Measurements from ENCODE around the gene PKNOX2.

PKNOX2 gene

DNA sequence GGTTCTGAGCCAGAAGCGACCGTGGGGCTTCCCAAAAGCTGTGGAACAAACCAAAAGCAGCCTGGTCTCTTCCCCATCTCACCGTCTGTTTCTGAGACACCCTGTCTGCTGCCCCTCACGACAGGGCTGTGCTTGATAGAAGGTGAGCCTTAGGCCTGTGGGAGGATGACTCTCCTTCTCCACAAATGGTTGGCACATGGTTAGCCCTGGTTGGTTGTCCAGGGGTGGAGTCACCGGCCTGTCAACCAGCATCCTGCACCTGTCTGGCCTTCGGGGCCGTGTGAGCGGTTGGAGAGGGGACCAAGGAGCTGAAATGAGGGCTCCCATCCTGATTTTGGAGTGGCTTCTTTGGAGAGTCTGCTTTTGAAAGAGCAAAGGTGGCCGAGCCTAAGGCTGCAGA is 135.3 kb downstream of the PKNOX2 start:
- TF ChIP-seq, protein P1, sequence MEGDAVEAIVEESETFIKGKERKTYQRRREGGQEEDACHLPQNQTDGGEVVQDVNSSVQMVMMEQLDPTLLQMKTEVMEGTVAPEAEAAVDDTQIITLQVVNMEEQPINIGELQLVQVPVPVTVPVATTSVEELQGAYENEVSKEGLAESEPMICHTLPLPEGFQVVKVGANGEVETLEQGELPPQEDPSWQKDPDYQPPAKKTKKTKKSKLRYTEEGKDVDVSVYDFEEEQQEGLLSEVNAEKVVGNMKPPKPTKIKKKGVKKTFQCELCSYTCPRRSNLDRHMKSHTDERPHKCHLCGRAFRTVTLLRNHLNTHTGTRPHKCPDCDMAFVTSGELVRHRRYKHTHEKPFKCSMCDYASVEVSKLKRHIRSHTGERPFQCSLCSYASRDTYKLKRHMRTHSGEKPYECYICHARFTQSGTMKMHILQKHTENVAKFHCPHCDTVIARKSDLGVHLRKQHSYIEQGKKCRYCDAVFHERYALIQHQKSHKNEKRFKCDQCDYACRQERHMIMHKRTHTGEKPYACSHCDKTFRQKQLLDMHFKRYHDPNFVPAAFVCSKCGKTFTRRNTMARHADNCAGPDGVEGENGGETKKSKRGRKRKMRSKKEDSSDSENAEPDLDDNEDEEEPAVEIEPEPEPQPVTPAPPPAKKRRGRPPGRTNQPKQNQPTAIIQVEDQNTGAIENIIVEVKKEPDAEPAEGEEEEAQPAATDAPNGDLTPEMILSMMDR (IDR thresholded peaks at IDR 0.05; ENCODE audit: insufficient read depth, low read length, missing control alignments), result no peak
- ChIA-PET CTCF (interaction anchor here (1.1 kb wide), 1 partner anchor 46 kb away, joined by 3 read pairs; no protein-coding TSS in a partner anchor), POLR2A (no interaction called here)
- no peak for DNase-seq (ENCODE audit: low read depth, low spot score)
- H3K4me3 ChIP-seq (ENCODE audit: low read depth, low read length), result no peak overlapping the region

DNA sequence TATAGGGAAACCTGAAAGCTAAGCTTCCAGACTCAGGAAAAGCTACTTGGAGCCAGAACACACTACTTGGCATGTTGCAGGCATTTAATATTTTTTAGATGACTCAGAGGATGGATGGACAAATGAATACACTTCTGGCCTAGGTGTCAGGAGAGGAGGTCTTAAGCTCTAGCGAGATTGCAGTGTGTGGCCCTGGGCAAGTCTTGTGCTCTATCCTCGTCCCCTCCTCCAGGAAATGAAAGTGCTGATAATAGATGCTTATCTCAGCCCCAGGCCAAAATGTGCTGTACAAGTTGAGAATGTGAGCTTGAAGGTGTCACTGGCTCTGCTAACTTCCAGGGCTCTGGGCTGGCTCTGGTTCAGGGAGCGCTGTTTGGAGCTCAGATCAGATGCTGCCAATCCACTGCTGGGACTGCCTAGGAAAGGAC is 136.3 kb downstream of the PKNOX2 start:
- TF ChIP-seq, protein P1 (IDR thresholded peaks at IDR 0.05; ENCODE audit: insufficient read depth, low read length, missing control alignments), result no peak
- ChIA-PET POLR2A (interaction anchor here (0.7 kb wide), 1 partner anchor 32 kb away, joined by 3 read pairs; no protein-coding TSS in a partner anchor), CTCF (no interaction called here)
- no peak overlapping the region for H3K4me3 ChIP-seq (ENCODE audit: low read depth, low read length)
- DNase-seq (ENCODE audit: low read depth, low spot score), result no peak

DNA sequence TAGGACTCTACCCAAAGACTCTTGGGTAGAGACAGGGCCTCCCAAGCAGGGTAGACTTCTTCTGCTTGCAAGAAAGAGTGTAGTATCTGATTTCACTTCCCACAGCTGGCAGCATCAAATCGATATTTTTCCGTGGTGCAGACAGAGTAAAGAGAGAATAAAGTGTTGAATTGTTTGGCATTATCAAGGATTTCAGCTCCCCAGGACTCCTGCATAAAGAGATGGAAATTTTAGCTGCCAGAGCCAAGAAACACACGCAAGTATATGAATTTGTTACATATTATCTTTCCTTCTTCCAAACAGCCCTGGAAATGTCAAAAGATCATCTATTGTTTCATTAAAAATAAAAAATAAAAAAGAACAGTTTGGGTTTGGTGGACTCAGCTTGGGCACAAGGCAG is 136.8 kb downstream of the PKNOX2 start:
- CTCF ChIA-PET, result no interaction called here
- TF ChIP-seq, protein P1 (IDR thresholded peaks at IDR 0.05; ENCODE audit: insufficient read depth, low read length, missing control alignments), result no peak
- no peak overlapping the region for H3K4me3 ChIP-seq (ENCODE audit: low read depth, low read length)
- DNase-seq (ENCODE audit: low read depth, low spot score), result no peak
- POLR2A ChIA-PET, result no interaction called here

DNA sequence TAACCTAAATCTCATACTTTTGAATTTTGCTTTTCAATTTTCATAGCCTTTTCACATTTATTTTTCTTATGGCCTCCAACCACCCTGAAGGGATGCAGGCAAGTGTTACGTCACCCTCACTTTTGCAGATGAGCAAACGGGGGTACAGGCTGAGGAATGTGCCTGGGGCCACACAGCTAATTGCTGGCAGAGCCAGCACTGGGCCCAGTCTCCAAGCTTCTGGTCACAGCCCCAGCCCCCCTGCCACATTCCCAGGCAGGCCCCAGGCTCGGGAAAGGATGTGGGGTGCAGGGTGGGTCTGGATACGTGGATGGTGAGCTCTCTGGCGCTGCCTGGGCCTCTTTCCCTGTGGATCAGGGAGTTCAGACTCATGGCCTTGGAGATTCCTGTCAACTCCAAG is 138.6 kb downstream of the PKNOX2 start:
- CTCF ChIA-PET, result interaction anchor here (1.2 to 1.4 kb wide), 3 partner anchors 10 to 139 kb away, joined by 3 read pairs; no protein-coding TSS in a partner anchor
- H3K4me3 ChIP-seq (ENCODE audit: low read depth, low read length), result no peak overlapping the region
- TF ChIP-seq, protein P1 (IDR thresholded peaks at IDR 0.05; ENCODE audit: insufficient read depth, low read length, missing control alignments), result no peak
- DNase-seq (ENCODE audit: low read depth, low spot score), result no peak
- POLR2A ChIA-PET, result no interaction called here

DNA sequence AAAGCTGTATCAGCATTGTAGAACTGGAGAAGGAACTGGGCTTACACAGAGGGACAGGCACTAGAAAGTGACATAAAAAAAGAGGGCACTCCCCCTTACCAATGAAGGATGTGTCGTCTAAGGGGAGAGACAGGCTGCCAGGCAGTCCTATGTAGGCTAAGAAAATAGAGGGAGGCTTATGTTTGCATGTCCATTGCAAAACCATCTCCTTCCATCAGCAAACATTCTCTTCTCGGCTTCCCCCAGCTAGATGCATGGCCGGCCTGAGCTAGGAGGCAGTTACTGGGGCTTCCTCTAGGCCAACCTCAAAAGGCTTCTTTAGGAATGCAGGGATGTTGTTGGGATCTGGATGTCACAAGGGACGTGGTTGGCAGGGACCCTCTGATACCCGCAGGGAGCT is 139.1 kb downstream of the PKNOX2 start:
- POLR2A ChIA-PET, result no interaction called here
- DNase-seq (ENCODE audit: low read depth, low spot score), result no peak
- no peak overlapping the region for H3K4me3 ChIP-seq (ENCODE audit: low read depth, low read length)
- CTCF ChIA-PET, result interaction anchor here (0.9 to 1.4 kb wide), 4 partner anchors 9 to 55 kb away, joined by 3 read pairs; no protein-coding TSS in a partner anchor
- TF ChIP-seq, protein P1 (IDR thresholded peaks at IDR 0.05; ENCODE audit: insufficient read depth, low read length, missing control alignments), result no peak

DNA sequence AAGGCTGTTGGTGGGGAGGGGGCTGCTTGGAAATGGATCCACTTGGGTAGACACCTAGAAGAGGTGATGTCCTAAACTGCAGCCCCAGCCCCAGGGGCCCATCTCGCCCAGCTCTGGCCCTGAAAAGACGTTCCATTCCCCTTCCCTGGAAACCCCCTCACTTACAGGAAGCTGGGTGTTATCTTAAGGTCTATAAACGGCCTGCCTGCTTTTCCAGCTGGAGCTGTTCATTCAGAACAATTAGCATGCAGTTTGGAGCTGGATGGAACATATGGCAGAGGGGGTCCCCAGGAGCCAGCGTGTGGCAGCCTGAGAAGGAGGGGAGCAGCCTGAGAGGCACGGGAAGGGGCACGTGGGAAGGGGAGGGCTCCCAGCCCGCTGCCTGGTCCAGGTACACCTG is 139.6 kb downstream of the PKNOX2 start:
- CTCF ChIA-PET, result interaction anchor here (0.9 to 1.4 kb wide), 3 partner anchors 9 to 55 kb away, joined by 3 read pairs; no protein-coding TSS in a partner anchor
- no peak overlapping the region for H3K4me3 ChIP-seq (ENCODE audit: low read depth, low read length)
- DNase-seq (ENCODE audit: low read depth, low spot score), result no peak
- POLR2A ChIA-PET, result no interaction called here
- TF ChIP-seq, protein P1 (IDR thresholded peaks at IDR 0.05; ENCODE audit: insufficient read depth, low read length, missing control alignments), result no peak
